Tibial artery (tissue), 4 donors: ENCODE measurements around the gene CCNDBP1.

Experiments used
- DNase-seq, 2 donors: peaks; one replicate each; pipeline ENCODE4 v3.0.0-alpha.2; 2019
- H3K27ac ChIP-seq, 2 donors: fragments of 200-600 bp; sonication (generic) in 1 of 2; 1 replicate in 1 of 2; 2 replicates in 1 of 2; pipeline ENCODE4 v1.5.1; 2018 to 2019; ENCODE audit warnings: mild to moderate bottlenecking in 1 of 2
- H3K27me3 ChIP-seq, 2 donors: fragments of 200-600 bp; sonication (generic) in 1 of 2; one replicate each; pipeline versions ENCODE4 v1.5.1 to v1.6.0; 2016 to 2019
- H3K36me3 ChIP-seq, 3 donors: fragments of 200-600 bp; sonication (generic) in 2 of 3; one replicate each; pipeline ENCODE4 v1.5.1; 2016 to 2019; ENCODE audit warnings: mild to moderate bottlenecking in 2 of 3
- H3K4me1 ChIP-seq, 4 donors: fragments of 200-600 bp; sonication (generic) in 2 of 4; 1 replicate in 3 of 4; 2 replicates in 1 of 4; pipeline ENCODE4 v1.5.1; 2016 to 2019
- H3K4me3 ChIP-seq, 2 donors: fragments of 200-600 bp; sonication (generic) in 1 of 2; 1 replicate in 1 of 2; 2 replicates in 1 of 2; pipeline ENCODE4 v1.5.1; 2018 to 2019; ENCODE audit warnings: mild to moderate bottlenecking in 2 of 2
- H3K9me3 ChIP-seq, 3 donors: fragments of 200-600 bp; sonication (generic) in 1 of 3; one replicate each; pipeline ENCODE4 v1.5.1; 2016 to 2019
- intact Hi-C: fragments of 100-400 bp; cut with DNase I; formaldehyde crosslinking; loops from one replicate; pipeline ENCODE4 v1.15.0; 2023; ENCODE audit warnings: low total_unique reads
- TF ChIP-seq, protein P1 (sequence below), 2 experiments: fragments of 200-600 bp in 1 of 2; fragments of 450-650 bp in 1 of 2; IDR thresholded peaks; one replicate each; pipeline ENCODE4 v1.5.1; 2017 to 2019; ENCODE audit warnings: antibody characterized with exemption in 2 of 2, mild to moderate bottlenecking in 1 of 2, moderate library complexity in 1 of 2

The CCNDBP1 gene

DNA sequence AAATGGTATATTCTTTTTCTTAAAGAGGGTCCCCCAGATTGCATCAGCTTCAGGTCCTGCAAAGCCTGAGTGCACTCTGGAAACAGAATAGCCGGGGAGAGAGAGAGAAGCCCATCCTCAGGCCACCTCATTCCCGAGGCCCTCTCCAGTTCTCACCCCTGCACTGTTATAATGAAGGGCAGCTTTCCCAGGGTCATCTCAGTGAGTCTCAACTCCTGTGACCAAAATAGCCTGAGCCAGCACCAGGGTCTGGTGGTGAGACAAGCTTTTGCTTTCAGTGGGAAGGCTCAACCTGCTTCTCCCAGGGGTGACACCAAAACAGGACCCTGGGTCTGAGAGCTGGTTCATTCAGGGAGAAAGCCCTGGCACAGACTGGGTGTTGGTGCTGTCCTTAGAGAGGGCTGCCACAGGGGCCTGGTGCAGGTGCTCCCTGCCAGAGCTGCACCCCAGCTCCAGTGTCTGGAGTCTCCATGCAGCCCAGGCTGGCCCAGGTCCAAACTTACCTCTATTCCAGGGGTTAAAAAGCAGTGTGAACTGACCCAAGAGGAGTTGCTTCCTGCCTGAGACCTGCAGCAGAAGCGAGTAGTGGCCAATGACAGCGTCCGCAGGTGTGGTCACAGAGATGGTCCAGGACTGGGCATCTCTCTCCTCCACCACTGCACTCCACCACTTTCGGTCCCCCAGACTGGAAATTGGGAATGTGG is 29.5 kb downstream of the CCNDBP1 start:
- H3K36me3 ChIP-seq, result no peaks in the 10 kb centered on the region
- H3K4me1 ChIP-seq, result no peaks in the 10 kb centered on the region
- H3K9me3 ChIP-seq, result no peaks in the 10 kb centered on the region
- H3K27ac ChIP-seq, result no peak overlapping the region
- intact Hi-C loops, result no loop called here
- no peak for DNase-seq
- H3K4me3 ChIP-seq, result no peak overlapping the region
- peaks cover 0 to 23% of the 10 kb centered on the region in 2 donors for H3K27me3 ChIP-seq
- TF ChIP-seq, protein P1, sequence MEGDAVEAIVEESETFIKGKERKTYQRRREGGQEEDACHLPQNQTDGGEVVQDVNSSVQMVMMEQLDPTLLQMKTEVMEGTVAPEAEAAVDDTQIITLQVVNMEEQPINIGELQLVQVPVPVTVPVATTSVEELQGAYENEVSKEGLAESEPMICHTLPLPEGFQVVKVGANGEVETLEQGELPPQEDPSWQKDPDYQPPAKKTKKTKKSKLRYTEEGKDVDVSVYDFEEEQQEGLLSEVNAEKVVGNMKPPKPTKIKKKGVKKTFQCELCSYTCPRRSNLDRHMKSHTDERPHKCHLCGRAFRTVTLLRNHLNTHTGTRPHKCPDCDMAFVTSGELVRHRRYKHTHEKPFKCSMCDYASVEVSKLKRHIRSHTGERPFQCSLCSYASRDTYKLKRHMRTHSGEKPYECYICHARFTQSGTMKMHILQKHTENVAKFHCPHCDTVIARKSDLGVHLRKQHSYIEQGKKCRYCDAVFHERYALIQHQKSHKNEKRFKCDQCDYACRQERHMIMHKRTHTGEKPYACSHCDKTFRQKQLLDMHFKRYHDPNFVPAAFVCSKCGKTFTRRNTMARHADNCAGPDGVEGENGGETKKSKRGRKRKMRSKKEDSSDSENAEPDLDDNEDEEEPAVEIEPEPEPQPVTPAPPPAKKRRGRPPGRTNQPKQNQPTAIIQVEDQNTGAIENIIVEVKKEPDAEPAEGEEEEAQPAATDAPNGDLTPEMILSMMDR (IDR thresholded peaks at IDR 0.05), result no peak

- peaks cover 0 to 21% of the 10 kb centered on the region in 2 donors for H3K27me3 ChIP-seq
- peak in 1 of 2 donors; percentile 40 for DNase-seq
- no peak overlapping the region for H3K4me3 ChIP-seq
Observed at GRCh38 chr15:43215961-43216360, 30.8 kb downstream of the CCNDBP1 start.

GRCh38 chr15:43218908-43219706 is 33.9 kb downstream of the CCNDBP1 start:
- TF ChIP-seq, protein P1 (IDR thresholded peaks at IDR 0.05), result no peak
- intact Hi-C loops, result no loop called here
- H3K27ac ChIP-seq, result no peak overlapping the region

More at GRCh38 chr15:43215961-43216360, 30.8 kb downstream of the CCNDBP1 start:
- Histone ChIP-seq H3K4me1 (no peaks in the 10 kb centered on the region), H3K9me3 (no peaks in the 10 kb centered on the region), H3K27ac (no peak overlapping the region), H3K36me3 (no peaks in the 10 kb centered on the region)
- TF ChIP-seq, protein P1 (IDR thresholded peaks at IDR 0.05), result no peak
- intact Hi-C loops, result no loop called here

GRCh38 chr15:43219929-43220928 is 35.0 kb downstream of the CCNDBP1 start:
- Histone ChIP-seq H3K4me3 (no peak overlapping the region), H3K36me3 (no peaks in the 10 kb centered on the region), H3K4me1 (no peaks in the 10 kb centered on the region), H3K27me3 (peaks cover 0 to 17% of the 10 kb centered on the region in 2 donors), H3K9me3 (no peaks in the 10 kb centered on the region), H3K27ac (no peak overlapping the region)
- TF ChIP-seq, protein P1 (IDR thresholded peaks at IDR 0.05), result no peak
- intact Hi-C loops, result no loop called here
- no peak for DNase-seq

More at GRCh38 chr15:43218908-43219706, 33.9 kb downstream of the CCNDBP1 start:
- Histone ChIP-seq H3K4me1 (no peaks in the 10 kb centered on the region), H3K4me3 (no peak overlapping the region), H3K27me3 (peaks cover 0 to 17% of the 10 kb centered on the region in 2 donors), H3K36me3 (no peaks in the 10 kb centered on the region), H3K9me3 (no peaks in the 10 kb centered on the region)
- peak in 1 of 2 donors; percentile 21 for DNase-seq

DNA sequence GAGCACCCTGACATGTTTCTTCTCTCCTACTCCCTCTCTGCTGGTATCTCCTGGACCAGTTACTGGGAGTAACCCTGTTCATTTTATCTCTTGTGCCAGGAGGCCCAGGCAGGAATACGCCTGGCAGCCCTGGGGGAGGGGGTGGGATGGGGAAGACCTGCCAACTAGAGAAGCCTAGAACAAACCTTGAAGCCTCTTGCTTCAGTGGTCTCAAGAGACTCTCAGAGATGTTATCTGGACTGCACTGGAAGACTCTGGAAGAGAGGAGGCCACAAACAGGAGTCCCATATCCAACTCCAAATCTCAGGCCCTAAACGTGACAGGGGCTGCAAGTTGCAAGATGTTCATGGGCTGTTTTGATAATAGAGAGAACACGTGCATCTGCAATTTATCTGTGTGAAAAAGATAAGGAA is 35.8 kb downstream of the CCNDBP1 start, which contains the start of gene EPB42:
Gene EPB42 (minus strand): TSS at position 28 of the 413 bp plus-strand sequence. CDS start 193 bp downstream, outside the sequence.
- no peaks in the 10 kb centered on the region for H3K9me3 ChIP-seq
- no peaks in the 10 kb centered on the region for H3K36me3 ChIP-seq
- no peak within 1 kb of the TSS for H3K4me3 ChIP-seq
- intact Hi-C loops, result no loop called here
- DNase-seq, result no peak
- TF ChIP-seq, protein P1 (IDR thresholded peaks at IDR 0.05), result no peak
- peaks cover 0 to 17% of the 10 kb centered on the region in 2 donors for H3K27me3 ChIP-seq
- no peaks in the 10 kb centered on the region for H3K4me1 ChIP-seq
- no peak within 1 kb of the TSS for H3K27ac ChIP-seq
